Measurements from ENCODE around the gene FERMT2.
A peak's percentile ranks its signal among the peaks of the same experiment; 100 is the strongest.

Gene FERMT2

DNA sequence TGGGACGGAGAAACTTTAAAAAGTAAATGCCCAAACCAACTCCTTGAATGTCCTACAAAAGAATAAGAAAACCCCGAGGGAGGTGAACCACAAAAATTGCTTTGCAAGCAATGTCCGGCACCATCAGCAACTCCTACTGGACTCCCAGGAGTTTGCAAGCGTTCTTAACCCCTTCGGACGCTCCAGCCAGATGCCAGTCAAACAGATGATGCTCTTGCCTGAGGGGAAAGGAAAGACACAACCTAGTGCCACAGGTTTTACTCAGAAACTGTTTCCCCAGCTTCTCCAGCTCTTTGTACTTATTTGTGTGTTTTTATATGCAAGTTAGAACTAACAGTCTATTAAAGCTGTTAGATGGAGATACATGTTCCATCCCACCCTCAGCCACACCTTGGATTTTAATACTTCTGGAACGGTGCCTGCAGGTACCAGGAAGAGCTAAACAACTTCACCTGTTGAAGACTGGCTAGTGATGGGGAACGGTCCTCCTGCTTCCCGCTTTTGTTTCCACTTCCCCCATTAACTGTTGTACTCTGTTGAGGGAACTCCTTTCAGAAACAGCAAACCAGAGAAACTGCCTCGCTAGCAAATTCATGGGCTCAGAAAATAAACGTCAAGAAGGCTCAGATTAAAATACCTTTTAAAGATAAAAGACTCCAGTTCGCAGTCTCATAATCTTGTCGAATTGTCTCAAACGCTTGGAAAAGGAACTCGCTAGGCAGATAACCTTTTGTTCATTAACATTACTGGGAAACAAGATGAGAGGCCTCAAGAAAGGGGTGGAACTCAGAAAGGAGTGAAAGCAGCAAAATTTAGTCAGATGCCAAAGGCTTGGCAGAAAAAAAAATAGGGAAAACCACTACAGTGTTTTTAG, 1.1 kb upstream of the FERMT2 start:
- Histone ChIP-seq H3K9ac (ENCODE audit: low read depth, low read length) (peak overlapping the region; percentile 97), H3K36me3 (ENCODE audit: insufficient read depth, low read length) (no peaks in the 10 kb centered on the region)

DNA sequence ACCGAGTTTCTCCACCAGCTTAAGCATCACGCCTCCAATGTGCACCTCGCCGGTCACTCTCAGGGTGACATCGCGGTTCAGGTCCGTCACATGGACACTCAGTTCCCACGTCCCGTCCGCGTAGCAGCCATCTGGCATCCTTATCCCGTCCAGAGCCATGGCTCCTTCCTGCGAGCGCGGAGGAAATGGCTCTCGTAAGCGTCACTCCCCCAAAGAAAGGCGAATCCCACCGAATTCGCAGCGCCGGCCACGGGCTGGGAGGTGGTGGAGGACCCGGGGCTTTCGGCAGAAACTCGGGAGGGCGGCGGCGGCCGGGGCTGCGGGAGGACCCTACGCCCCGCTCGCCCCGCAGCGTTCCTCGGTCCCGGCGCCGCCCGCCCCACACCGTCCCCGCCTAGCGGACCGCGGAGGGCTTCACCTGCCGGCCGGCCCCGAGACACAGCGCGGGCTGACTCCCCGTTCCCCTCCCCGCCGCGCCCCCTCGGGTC, 396 bp downstream of the FERMT2 start:
- H3K9ac ChIP-seq (ENCODE audit: low read depth, low read length) = peak overlapping the region; percentile 85
- H3K36me3 ChIP-seq (ENCODE audit: insufficient read depth, low read length) = no peaks in the 10 kb centered on the region
- H3K4me1 ChIP-seq (ENCODE audit: insufficient read depth, low read length) = peaks cover 28% of the 10 kb centered on the region
- no peaks in the 10 kb centered on the region for H3K9me3 ChIP-seq (ENCODE audit: control insufficient read depth, insufficient read depth, low read length)

More for the DNA sequence above, 1.1 kb upstream of the FERMT2 start:
- Histone ChIP-seq H3K9me3 (ENCODE audit: control insufficient read depth, insufficient read depth, low read length) (no peaks in the 10 kb centered on the region), H3K4me1 (ENCODE audit: insufficient read depth, low read length) (peaks cover 28% of the 10 kb centered on the region)

DNA sequence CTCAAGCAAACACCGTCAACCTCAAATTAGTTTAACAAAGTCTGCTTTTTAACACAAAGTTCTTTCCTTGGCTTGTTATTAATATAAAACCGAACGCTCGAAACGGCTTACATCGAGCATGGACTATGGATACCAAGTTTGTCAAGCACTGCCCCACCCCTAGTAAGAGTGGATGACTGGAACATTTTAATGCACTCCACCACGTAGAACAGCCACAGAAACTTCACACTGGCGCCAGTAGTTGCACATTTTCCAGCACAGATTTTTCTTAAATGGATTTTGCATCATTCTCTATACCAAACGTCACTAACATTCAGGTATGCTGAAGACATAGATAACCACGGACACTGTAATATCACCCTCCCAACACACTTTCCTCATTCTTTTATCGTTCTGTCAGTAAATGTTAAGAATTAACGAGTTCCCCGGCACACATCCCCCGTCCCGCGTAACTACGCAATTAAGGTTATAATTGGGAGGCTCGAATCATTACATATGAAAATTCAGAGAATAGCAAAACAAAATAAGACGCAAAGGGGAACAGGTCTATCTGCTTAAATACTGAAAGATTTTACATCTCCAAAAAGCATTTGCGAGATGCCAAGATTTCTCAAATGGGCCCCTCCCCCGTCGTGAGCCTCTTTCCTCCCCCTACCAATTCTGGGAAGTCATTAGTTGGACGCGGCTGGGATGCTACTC, 990 bp downstream of the FERMT2 start:
- Histone ChIP-seq H3K9ac (ENCODE audit: low read depth, low read length) (peak overlapping the region; percentile 85), H3K9me3 (ENCODE audit: control insufficient read depth, insufficient read depth, low read length) (no peaks in the 10 kb centered on the region), H3K36me3 (ENCODE audit: insufficient read depth, low read length) (no peaks in the 10 kb centered on the region), H3K4me1 (ENCODE audit: insufficient read depth, low read length) (peaks cover 22% of the 10 kb centered on the region)

DNA sequence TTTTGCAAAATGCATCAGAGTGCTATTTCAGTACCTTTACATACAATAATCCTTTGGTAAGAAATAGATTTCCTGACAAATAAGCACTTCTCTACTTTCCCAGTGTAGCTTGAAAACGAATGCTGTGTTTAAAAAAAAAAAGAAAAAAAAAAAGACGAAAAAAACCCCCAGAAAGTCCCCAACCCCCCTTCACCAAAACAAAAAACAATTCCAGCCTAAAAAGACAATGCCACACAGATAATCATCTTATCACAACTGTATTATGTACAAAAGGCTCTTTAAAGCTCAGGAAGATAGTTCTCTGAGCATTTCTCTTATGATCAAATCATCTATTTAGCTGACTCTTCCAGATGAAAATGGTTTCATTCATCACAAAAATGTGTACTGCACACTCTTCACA, 1.6 kb downstream of the FERMT2 start:
- Histone ChIP-seq H3K9ac (ENCODE audit: low read depth, low read length) (peak overlapping the region; percentile 85), H3K36me3 (ENCODE audit: insufficient read depth, low read length) (no peaks in the 10 kb centered on the region), H3K4me1 (ENCODE audit: insufficient read depth, low read length) (peaks cover 16% of the 10 kb centered on the region)

DNA sequence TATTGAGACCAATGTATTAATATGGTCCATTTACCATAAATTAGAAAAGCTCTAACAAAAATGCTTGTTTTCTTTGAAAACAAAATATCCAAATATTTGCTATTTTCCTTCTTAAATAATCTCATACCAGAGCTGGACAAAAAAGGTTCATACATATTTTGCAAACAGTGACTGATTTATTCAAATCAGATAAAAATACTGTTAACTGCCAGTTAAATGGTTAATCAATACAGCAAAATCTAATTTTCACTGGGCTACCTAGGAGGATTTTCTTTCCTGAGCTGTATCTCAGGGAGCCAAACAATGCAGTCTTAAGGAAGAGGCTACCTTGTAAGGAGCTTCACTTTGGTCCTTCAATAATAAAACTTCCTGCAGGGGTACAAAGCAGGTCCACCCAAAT, 2.0 kb downstream of the FERMT2 start:
- peak overlapping the region; percentile 85 for H3K9ac ChIP-seq (ENCODE audit: low read depth, low read length)

More for the DNA sequence above, 1.6 kb downstream of the FERMT2 start:
- no peaks in the 10 kb centered on the region for H3K9me3 ChIP-seq (ENCODE audit: control insufficient read depth, insufficient read depth, low read length)

DNA sequence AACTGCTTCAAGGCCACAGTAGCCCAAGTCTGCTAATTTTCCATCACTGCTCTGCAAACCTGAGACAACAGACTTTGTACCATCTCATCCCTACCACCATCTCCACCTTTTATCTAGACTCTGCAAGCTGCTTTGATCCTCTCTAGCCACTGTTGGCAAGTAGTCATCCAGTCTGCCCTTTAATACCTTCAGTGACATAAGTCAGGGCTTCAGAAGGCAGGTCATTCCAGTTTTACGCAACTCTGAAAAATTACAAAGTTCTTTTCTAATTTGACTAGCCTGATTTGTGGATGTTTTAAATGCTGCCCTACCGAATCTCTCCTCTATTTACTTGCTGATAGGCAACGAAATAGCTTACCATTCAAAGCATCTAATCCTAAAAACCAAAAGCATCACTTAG, 2.8 kb downstream of the FERMT2 start:
- peaks cover 9% of the 10 kb centered on the region for H3K4me1 ChIP-seq (ENCODE audit: insufficient read depth, low read length)
- H3K9me3 ChIP-seq (ENCODE audit: control insufficient read depth, insufficient read depth, low read length) = no peaks in the 10 kb centered on the region
- peak overlapping the region; percentile 17; the same call in 1 of the 2 replicates for H3K9ac ChIP-seq (ENCODE audit: low read depth, low read length)
- no peaks in the 10 kb centered on the region for H3K36me3 ChIP-seq (ENCODE audit: insufficient read depth, low read length)

More for the DNA sequence above, 2.0 kb downstream of the FERMT2 start:
- Histone ChIP-seq H3K36me3 (ENCODE audit: insufficient read depth, low read length) (no peaks in the 10 kb centered on the region), H3K9me3 (ENCODE audit: control insufficient read depth, insufficient read depth, low read length) (no peaks in the 10 kb centered on the region), H3K4me1 (ENCODE audit: insufficient read depth, low read length) (peaks cover 12% of the 10 kb centered on the region)

DNA sequence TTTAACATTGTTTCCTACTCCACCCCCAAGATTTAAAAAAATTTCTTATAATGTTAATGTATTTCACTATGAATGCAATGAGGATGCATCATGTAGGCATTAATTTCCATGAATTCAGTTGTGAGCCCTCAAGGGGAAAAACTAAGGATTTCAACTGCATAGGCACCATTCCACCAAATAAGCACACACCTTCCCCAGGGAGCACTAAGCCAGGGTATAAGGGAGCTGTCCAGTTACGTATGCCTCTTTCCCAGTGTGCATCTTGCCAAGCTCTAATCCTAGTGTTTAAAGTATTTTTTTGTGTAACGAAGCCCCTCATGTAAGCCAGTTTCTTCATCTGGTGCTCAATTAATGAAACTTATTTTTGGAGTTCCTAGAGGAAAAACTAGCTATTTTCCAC, 6.6 kb downstream of the FERMT2 start:
- H3K9me3 ChIP-seq (ENCODE audit: control insufficient read depth, insufficient read depth, low read length) = no peaks in the 10 kb centered on the region
- H3K4me1 ChIP-seq (ENCODE audit: insufficient read depth, low read length) = no peaks in the 10 kb centered on the region; the same call in 1 of the 2 replicates
- H3K36me3 ChIP-seq (ENCODE audit: insufficient read depth, low read length) = no peaks in the 10 kb centered on the region
- no peak overlapping the region for H3K9ac ChIP-seq (ENCODE audit: low read depth, low read length)

DNA sequence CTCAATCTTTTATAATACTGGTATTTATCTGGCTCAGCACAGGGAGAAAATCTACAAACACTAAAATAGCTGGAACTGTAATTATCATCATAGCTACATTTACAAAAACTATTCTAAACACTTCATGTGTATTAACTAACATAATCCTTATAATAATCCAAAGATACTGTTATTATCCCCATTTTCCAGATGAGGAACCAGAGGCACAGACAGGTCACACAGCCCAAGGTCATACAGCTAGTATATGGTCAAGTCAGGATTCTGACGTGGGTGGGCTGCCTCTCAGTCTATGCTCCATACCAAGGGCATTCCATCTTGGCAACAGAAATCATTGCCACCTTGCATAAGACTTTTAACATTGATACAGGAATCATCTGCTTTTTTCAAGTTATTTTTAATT, 11.4 kb downstream of the FERMT2 start:
- Histone ChIP-seq H3K36me3 (ENCODE audit: insufficient read depth, low read length) (no peaks in the 10 kb centered on the region; the same call in 1 of the 2 replicates), H3K9ac (ENCODE audit: low read depth, low read length) (no peak overlapping the region), H3K9me3 (ENCODE audit: control insufficient read depth, insufficient read depth, low read length) (no peaks in the 10 kb centered on the region), H3K4me1 (ENCODE audit: insufficient read depth, low read length) (peaks cover 13% of the 10 kb centered on the region)

DNA sequence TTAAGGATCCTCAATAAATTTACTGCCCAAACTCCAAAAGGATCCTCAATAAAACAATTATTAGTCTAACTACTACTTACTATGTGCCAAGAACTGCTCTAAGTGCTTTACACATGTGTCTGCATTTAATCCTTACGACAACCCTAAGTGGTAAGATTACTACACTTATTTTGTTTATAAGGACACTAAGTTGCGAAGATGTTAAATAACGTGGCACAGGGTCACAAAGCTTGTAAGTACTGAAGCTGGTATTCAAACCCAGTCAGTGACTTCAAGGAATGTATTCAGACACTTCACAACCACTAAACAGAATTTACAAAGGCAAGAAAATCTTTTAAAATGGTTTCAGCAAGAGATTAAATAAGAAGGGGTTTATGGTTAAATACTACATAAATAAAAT, 13.0 kb downstream of the FERMT2 start:
- no peaks in the 10 kb centered on the region; the same call in 1 of the 2 replicates for H3K36me3 ChIP-seq (ENCODE audit: insufficient read depth, low read length)
- H3K9me3 ChIP-seq (ENCODE audit: control insufficient read depth, insufficient read depth, low read length) = no peaks in the 10 kb centered on the region
- H3K9ac ChIP-seq (ENCODE audit: low read depth, low read length) = no peak overlapping the region
- peaks cover 17% of the 10 kb centered on the region for H3K4me1 ChIP-seq (ENCODE audit: insufficient read depth, low read length)

DNA sequence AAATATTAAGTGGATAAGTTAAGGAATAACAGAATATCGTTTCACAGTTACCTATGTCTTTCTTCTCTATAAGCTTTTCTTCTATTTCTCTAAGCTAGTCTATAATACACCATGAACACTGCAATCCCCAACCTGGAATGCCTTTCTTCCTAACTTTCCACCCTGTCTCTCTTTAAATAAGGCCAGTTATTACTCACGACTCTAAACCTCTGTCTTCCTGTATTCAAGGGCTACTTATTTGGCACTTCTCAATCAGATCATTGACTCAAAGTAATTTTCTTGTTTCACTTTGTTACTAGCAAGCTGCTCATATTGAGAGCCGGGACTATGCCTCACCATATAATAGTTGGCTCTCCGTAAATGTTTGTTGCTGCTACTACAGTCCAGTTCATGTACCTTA, 13.5 kb downstream of the FERMT2 start:
- Histone ChIP-seq H3K9ac (ENCODE audit: low read depth, low read length) (no peak overlapping the region), H3K4me1 (ENCODE audit: insufficient read depth, low read length) (peaks cover 19% of the 10 kb centered on the region)

DNA sequence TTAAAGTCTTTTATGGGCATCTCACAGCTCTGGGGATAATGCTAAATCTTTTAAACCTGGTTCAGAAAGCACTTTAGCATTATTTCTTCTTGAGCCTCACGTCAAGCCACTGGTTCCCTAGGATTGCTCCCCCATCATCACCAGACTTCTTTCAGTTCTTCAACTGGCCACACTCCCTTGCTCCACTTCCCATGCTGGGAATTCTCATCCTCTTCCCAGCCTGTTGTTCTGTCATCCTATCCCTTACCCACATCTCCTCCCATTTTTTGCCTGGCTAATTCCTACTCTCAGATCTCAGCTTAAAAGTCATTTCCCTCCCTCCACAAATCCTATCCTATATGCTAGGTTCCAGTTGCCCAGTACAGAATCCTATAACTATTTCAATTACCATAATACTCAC, 14.4 kb downstream of the FERMT2 start:
- Histone ChIP-seq H3K36me3 (ENCODE audit: insufficient read depth, low read length) (no peaks in the 10 kb centered on the region; the same call in 1 of the 2 replicates), H3K4me1 (ENCODE audit: insufficient read depth, low read length) (peaks cover 19% of the 10 kb centered on the region), H3K9me3 (ENCODE audit: control insufficient read depth, insufficient read depth, low read length) (no peaks in the 10 kb centered on the region), H3K9ac (ENCODE audit: low read depth, low read length) (no peak overlapping the region)

More for the DNA sequence above, 13.5 kb downstream of the FERMT2 start:
- H3K9me3 ChIP-seq (ENCODE audit: control insufficient read depth, insufficient read depth, low read length) = no peaks in the 10 kb centered on the region
- H3K36me3 ChIP-seq (ENCODE audit: insufficient read depth, low read length) = no peaks in the 10 kb centered on the region; the same call in 1 of the 2 replicates

DNA sequence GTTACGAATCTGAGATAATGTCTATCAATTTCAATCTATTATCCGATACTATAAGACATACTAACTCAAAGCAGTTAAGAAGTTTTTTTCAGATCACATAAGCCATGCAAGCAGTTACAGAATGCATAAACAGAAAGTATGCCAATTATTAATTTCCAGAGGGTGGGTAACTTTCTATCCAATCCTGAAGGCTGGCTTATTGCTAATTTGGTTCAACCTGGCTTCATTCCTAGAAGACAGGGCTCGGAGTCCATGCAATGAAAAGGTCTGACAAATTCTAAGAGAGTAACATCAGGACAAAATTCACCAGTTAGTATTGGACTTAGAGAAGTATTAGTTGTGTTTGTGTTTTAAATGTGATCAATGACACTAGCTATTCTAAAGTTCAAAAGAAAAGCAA, 15.0 kb downstream of the FERMT2 start:
- Histone ChIP-seq H3K9me3 (ENCODE audit: control insufficient read depth, insufficient read depth, low read length) (no peaks in the 10 kb centered on the region), H3K9ac (ENCODE audit: low read depth, low read length) (no peak overlapping the region), H3K4me1 (ENCODE audit: insufficient read depth, low read length) (peaks cover 19% of the 10 kb centered on the region), H3K36me3 (ENCODE audit: insufficient read depth, low read length) (no peaks in the 10 kb centered on the region; the same call in 1 of the 2 replicates)

DNA sequence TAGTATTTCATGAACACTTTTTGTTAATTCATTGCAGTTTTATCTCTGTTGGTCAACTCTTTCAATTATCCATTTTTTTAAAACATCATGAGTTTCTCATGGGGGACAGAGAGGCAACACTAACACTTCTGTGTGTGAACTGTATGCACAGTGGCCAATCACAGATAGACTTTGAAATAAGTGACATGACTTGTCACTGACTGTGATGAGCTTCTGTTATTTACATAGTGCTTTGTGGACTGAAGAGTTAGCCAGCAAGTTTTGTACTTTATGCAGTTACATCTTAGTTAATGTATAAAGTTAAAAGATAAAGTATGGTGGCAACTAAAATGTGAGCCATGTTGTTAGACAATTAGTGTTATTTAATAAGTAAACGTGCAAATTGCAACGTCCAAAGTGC, 16.1 kb downstream of the FERMT2 start:
- H3K9me3 ChIP-seq (ENCODE audit: control insufficient read depth, insufficient read depth, low read length) = no peaks in the 10 kb centered on the region
- H3K36me3 ChIP-seq (ENCODE audit: insufficient read depth, low read length) = no peaks in the 10 kb centered on the region; the same call in 1 of the 2 replicates
- H3K9ac ChIP-seq (ENCODE audit: low read depth, low read length) = no peak overlapping the region
- H3K4me1 ChIP-seq (ENCODE audit: insufficient read depth, low read length) = peaks cover 19% of the 10 kb centered on the region

DNA sequence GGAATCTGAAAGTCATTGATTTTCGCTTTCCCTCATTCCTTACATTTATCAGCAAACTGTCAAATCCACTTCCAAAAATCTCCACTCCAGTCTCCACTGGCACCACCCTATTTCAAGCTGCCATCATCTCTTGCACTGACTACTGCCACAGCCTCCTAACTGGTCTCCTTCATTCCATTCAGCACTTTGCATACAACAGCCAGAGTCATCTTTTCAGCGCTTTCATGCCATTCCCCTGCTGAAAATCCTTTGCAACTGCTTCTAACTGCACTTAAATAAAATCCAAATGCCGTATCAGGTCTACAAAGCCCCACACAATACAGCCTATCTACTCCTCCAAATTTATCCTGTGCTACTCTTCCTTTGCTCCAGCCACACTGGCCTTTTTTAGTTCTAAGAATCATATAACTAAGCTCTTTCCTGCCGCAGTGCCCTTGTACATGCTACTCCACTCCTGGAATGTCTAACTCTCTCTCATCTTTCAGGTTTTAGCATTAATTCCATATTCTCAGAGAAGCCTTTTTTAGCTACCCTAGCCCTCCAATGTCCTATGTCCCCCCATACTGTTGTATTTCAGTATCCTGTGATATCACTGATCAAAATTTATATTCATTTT, 21.6 kb downstream of the FERMT2 start:
- H3K9ac ChIP-seq (ENCODE audit: low read depth, low read length) = no peak overlapping the region
- H3K36me3 ChIP-seq (ENCODE audit: insufficient read depth, low read length) = no peaks in the 10 kb centered on the region
- peaks cover 24% of the 10 kb centered on the region for H3K4me1 ChIP-seq (ENCODE audit: insufficient read depth, low read length)

More for the DNA sequence above, 21.6 kb downstream of the FERMT2 start:
- no peaks in the 10 kb centered on the region for H3K9me3 ChIP-seq (ENCODE audit: control insufficient read depth, insufficient read depth, low read length)

All from ES-I3 (cell line).